Astrocyte (in vitro differentiated cells and primary cell): ENCODE measurements around the gene SCTR.

Experiments used
- CTCF ChIP-seq: IDR thresholded peaks from 2 replicates; pipeline ENCODE4 v1.5.1; 2011; ENCODE audit warnings: low read depth, mild to moderate bottlenecking, inconsistent platforms, low read length, moderate library complexity; ENCODE audit not compliant: insufficient read depth
- EZH2 ChIP-seq: IDR thresholded peaks from 2 replicates; pipeline ENCODE4 v1.6.1; 2012; ENCODE audit warnings: mild to moderate bottlenecking, low read length, inconsistent platforms; ENCODE audit not compliant: insufficient read depth

GRCh38 chr2:119429225-119429981 is 94.9 kb downstream of the SCTR start:
- TF ChIP-seq CTCF (no peak), EZH2 (no peak)
